A673 (cell line): Measurements from ENCODE around the gene MED27.

Experiments
- EZH2 ChIP-seq: fragments of 200-600 bp; sonication (generic); IDR thresholded peaks from 2 replicates; pipeline ENCODE4 v1.6.1; 2017; ENCODE audit warnings: borderline replicate concordance, low read depth, mild to moderate bottlenecking, mixed read lengths, antibody characterized with exemption, low read length; ENCODE audit not compliant: poor library complexity, severe bottlenecking
- TF ChIP-seq, protein P1 (sequence below): fragments of 300-800, 200-600 bp; sonication (generic); conservative IDR thresholded peaks from 2 replicates; pipeline ENCODE4 v1.5.1; 2017; ENCODE audit warnings: low read depth, mild to moderate bottlenecking, antibody characterized with exemption, low read length, moderate library complexity, mixed read lengths

DNA sequence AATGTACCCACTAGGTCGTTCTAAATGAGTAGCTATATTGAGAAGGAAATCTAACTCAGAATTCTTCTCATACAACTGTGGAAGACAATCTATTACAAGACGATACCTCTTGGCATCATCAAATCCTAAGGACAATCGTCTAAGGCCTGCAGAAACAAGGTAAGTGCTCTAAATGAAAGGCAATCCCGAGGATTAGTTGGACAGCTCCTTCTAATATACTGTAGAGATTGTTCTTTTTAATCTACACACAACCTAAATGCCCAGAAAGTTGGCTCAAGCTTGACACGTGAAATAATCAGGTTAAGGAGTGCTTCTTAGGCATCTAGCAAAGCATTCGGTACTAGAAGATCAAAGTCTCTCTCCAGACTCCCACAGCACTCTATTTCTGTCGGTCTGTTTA lies 55.1 kb downstream of the MED27 start:
- no peak for TF ChIP-seq EZH2
- TF ChIP-seq, protein P1, sequence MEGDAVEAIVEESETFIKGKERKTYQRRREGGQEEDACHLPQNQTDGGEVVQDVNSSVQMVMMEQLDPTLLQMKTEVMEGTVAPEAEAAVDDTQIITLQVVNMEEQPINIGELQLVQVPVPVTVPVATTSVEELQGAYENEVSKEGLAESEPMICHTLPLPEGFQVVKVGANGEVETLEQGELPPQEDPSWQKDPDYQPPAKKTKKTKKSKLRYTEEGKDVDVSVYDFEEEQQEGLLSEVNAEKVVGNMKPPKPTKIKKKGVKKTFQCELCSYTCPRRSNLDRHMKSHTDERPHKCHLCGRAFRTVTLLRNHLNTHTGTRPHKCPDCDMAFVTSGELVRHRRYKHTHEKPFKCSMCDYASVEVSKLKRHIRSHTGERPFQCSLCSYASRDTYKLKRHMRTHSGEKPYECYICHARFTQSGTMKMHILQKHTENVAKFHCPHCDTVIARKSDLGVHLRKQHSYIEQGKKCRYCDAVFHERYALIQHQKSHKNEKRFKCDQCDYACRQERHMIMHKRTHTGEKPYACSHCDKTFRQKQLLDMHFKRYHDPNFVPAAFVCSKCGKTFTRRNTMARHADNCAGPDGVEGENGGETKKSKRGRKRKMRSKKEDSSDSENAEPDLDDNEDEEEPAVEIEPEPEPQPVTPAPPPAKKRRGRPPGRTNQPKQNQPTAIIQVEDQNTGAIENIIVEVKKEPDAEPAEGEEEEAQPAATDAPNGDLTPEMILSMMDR = no peak
